Left ventricle myocardium inferior (tissue), 1 donor: ENCODE data around the gene LRMDA. TPM values are rescaled to one million over a fixed set of nuclear protein-coding genes. Genes with fewer than 3 reads are reported as not detected.

ENCODE experiments used
- DNase-seq: peaks from one replicate; pipeline ENCODE4 v3.0.0-alpha.2; 2020
- H3K27ac ChIP-seq: fragments of 200-600 bp; replicated peaks from 2 replicates; pipeline ENCODE4 v1.8.0; 2021
- H3K27me3 ChIP-seq: fragments of 200-600 bp; 2 replicates; pipeline ENCODE4 v1.8.0; 2021; ENCODE audit warnings: low read depth
- H3K36me3 ChIP-seq: fragments of 200-600 bp; 2 replicates; pipeline ENCODE4 v1.8.0; 2021
- H3K4me1 ChIP-seq: fragments of 200-600 bp; 2 replicates; pipeline ENCODE4 v1.8.0; 2021
- H3K4me3 ChIP-seq: fragments of 200-600 bp; 2 replicates; pipeline ENCODE4 v1.8.0; 2021; ENCODE audit warnings: mild to moderate bottlenecking, moderate library complexity
- H3K9me3 ChIP-seq: fragments of 200-600 bp; replicated peaks from 2 replicates; pipeline ENCODE4 v1.8.0; 2021
- intact Hi-C: fragments of 100-400 bp; cut with micrococcal nuclease; formaldehyde crosslinking; loops from one replicate; pipeline ENCODE4 v1.11.0; 2022
- total RNA-seq: library from RNA; stranded (reverse); fragmentation: NEBNext Ultra II Directional; extraction: Animal tissue kit (Norgen Biotek cat#: 25700); gene quantifications from one replicate; pipeline ENCODE4 v1.2.1, GENCODE V29; 2021
- TF ChIP-seq, protein P1 (sequence below): fragments of 200-600 bp; IDR thresholded peaks from 2 replicates; pipeline ENCODE4 v1.8.0; 2021; ENCODE audit warnings: antibody characterized with exemption, mild to moderate bottlenecking, borderline replicate concordance
- donor health status: DM: no; HTN: yes; CAD: no; lungs with severe emphysema.

Gene LRMDA
- total RNA-seq, 1 donor from 2014 or later: 18.7 TPM

DNA sequence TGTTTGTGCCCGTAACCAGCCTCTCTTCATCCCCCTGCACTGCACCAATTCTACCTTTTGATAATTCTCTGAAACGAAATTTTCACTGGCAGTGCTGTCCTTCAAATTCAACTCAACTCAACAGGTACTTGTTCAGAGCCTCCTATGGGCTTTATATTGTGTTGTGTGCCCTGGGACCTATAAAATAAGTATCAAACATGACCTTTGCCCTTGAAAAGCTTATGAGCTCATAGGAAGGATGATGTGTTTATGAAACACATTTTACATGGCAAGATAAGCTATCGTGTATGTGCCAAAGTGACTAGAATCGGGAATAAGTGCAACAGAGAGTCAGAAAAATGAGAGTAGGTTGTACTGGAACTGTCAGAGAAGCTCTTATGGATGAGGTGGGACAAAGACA, 923.5 kb downstream of the LRMDA start:
- Histone ChIP-seq H3K4me3 (no peak overlapping the region), H3K9me3 (no peaks in the 10 kb centered on the region), H3K36me3 (no peaks in the 10 kb centered on the region), H3K27me3 (no peaks in the 10 kb centered on the region), H3K27ac (no peak overlapping the region), H3K4me1 (no peaks in the 10 kb centered on the region)
- TF ChIP-seq, protein P1, sequence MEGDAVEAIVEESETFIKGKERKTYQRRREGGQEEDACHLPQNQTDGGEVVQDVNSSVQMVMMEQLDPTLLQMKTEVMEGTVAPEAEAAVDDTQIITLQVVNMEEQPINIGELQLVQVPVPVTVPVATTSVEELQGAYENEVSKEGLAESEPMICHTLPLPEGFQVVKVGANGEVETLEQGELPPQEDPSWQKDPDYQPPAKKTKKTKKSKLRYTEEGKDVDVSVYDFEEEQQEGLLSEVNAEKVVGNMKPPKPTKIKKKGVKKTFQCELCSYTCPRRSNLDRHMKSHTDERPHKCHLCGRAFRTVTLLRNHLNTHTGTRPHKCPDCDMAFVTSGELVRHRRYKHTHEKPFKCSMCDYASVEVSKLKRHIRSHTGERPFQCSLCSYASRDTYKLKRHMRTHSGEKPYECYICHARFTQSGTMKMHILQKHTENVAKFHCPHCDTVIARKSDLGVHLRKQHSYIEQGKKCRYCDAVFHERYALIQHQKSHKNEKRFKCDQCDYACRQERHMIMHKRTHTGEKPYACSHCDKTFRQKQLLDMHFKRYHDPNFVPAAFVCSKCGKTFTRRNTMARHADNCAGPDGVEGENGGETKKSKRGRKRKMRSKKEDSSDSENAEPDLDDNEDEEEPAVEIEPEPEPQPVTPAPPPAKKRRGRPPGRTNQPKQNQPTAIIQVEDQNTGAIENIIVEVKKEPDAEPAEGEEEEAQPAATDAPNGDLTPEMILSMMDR: no peak
- intact Hi-C loops: no loop called here
- no peak for DNase-seq

- no peak for DNase-seq
- Histone ChIP-seq H3K27ac (no peak overlapping the region), H3K9me3 (no peaks in the 10 kb centered on the region), H3K4me1 (no peaks in the 10 kb centered on the region), H3K36me3 (no peaks in the 10 kb centered on the region), H3K4me3 (no peak overlapping the region), H3K27me3 (no peaks in the 10 kb centered on the region)
- intact Hi-C loops: no loop called here
- TF ChIP-seq, protein P1: no peak
Measured at GRCh38 chr10:76356557-76356956, 925.1 kb downstream of the LRMDA start.

DNA sequence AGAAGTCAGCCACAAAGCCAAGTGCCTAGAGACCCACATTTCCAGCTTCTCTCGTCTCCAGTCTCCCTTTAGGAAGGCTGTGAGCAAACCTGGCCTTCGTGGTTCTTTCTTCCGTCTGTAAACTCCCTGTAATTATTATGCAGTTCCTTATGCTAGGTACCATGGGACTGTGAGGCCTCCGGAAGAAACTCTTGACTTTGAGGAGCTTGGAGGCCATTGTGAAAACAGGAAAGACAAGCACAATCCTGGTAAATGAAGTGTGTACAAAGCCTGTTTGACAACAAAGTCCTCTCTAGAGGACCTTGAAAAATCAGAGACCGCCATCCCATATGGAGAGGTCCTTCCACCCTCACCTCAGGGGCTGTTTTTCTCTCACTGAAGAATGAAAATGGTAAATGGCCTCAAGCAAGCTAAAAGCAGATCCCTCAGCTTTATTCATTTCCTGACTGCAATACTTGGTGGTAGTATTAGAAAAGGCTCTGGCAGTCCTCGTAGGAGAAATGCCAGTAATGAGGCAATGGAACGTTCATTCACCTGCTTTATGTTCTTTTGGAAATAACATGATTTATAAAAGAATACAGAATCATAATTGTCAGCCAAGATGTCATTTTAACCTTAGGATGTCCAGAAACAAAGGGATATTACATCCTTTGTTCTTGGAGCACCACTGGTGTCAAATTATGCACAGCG, 926.4 kb downstream of the LRMDA start:
- Histone ChIP-seq H3K36me3 (no peaks in the 10 kb centered on the region), H3K27ac (no peak overlapping the region)
- intact Hi-C loops: no loop called here

GRCh38 chr10:76358743-76359395, 927.4 kb downstream of the LRMDA start:
- intact Hi-C loops: no loop called here
- H3K36me3 ChIP-seq: no peaks in the 10 kb centered on the region
- H3K9me3 ChIP-seq: no peaks in the 10 kb centered on the region
- TF ChIP-seq, protein P1: no peak
- no peaks in the 10 kb centered on the region for H3K27me3 ChIP-seq
- no peak overlapping the region for H3K4me3 ChIP-seq
- DNase-seq: no peak
- H3K4me1 ChIP-seq: no peaks in the 10 kb centered on the region
- no peak overlapping the region for H3K27ac ChIP-seq

More for the DNA sequence above, 926.4 kb downstream of the LRMDA start:
- TF ChIP-seq, protein P1: no peak
- Histone ChIP-seq H3K4me3 (no peak overlapping the region), H3K4me1 (no peaks in the 10 kb centered on the region), H3K27me3 (no peaks in the 10 kb centered on the region), H3K9me3 (no peaks in the 10 kb centered on the region)
- DNase-seq: no peak

DNA sequence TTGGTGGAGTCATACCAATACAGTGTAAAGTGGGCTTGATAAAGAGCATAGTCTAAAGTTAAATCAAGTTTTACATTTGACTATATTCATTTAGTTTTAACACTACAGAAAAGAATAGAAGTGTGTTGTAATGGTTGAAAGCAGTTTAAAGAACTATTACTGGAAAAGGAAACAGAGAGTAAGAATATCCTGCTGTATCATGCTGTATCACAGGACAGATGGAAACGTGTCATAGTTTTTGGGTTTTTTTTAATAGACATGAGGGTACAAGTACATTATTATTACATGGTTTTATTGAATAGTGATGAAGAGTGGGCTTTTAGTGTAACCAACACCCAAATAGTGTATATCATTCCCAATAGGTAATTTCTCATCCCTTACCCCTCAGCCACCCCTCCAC, 944.3 kb downstream of the LRMDA start:
- H3K9me3 ChIP-seq: peaks cover 19% of the 10 kb centered on the region
- no peak overlapping the region for H3K27ac ChIP-seq
- H3K4me3 ChIP-seq: no peak overlapping the region
- H3K36me3 ChIP-seq: no peaks in the 10 kb centered on the region
- intact Hi-C loops: no loop called here
- no peak for DNase-seq
- H3K4me1 ChIP-seq: no peaks in the 10 kb centered on the region
- TF ChIP-seq, protein P1: no peak
- H3K27me3 ChIP-seq: no peaks in the 10 kb centered on the region
